Amygdala (tissue), 56 donors: ENCODE data around the gene L3MBTL4.
"Not testable (repeated sequence)": the region's sequence is repeated elsewhere in the genome, so short reads cannot be mapped to it uniquely, and the experiment has no call there.

Experiments used
- DNase-seq, 56 donors: peaks; one replicate each; lab custom pipeline; 2025; lab: John Stamatoyannopoulos, UW

Gene L3MBTL4

DNA sequence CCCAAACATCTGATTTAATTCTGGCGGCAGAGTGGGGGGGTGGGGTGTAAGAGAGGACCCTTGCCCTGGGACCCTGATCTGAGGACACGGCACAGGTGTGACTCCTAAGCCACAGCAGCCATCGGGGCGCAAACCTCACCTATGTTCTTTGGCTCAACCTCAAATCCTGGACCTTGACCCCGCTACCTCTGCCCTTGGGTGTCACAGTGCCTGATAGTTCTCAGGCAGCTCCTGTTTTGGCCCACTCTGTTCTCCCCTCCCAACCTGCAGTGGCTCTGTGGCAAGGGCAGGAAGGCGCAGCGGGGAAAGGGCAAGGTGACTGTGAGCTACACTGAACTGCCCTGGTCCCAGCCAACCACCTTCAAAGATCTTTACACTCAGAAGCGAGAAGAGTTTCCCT lies 152.8 kb downstream of the L3MBTL4 start:
- DNase-seq, result no peak

DNA sequence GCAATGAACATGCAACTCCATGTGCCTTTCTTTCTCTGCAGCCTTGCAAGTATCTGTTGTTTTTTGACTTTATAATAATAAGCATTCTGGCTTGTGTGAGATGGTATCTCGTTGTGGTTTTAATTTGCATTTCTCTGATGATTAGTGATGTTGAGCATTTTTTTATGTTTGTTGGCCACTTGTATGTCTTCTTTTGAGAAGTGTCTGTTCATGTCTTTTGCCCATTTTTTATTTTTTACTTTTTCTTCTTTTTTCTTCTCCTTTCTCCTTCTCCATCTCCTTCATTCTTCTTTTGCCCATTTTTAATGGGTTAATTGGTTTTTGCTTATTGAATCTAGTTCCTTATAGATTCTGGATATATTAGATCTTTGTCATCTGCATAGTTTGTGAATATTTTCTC lies 155.4 kb downstream of the L3MBTL4 start:
- DNase-seq, result not testable (repeated sequence)

DNA sequence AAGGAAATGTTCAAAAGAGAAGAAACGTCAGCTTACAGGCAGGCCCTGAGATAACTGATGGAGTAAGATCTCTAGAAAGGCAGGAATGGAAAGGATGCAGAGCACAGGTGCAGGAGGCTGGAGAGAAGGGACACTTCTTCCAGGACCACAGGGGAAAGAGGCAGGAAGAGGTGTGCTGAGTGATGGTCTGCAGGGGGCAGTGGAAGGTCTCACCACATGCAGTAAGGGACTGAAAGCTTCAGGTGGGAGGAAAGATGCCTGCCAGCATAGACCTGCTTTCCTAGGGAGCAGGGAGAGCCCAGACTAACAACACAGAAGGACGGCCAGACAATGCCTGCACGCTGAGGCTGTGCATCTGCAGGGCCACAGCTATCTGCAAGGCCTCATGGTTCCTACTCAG lies 156.8 kb downstream of the L3MBTL4 start:
- DNase-seq, result no peak

DNA sequence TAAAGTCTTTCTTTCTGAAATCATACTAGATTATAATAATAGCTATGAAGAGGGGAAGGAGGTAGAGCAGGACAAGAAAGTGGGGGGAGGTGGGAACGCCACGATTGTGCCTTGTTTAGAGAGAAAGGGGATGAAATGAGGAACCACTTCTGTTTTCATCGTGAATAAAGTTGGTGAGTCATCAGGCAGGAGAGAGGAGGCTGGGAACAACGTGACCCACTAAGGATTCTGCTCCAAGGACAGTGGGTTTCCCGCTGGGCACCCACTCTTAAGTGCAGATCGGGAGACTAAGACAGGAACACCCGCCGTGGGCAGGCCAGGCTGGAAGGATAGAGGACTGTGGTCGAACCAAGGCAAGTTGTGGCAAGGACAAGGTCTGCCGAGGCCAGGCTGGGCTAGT lies 158.2 kb downstream of the L3MBTL4 start:
- peak in 3 of 56 donors; percentile 15 to 19 (median 16) for DNase-seq

- DNase-seq, result no peak
Observed at GRCh38 chr18:6255886-6256285, 158.8 kb downstream of the L3MBTL4 start.

GRCh38 chr18:6255116-6255705 lies 159.5 kb downstream of the L3MBTL4 start:
- no peak for DNase-seq

GRCh38 chr18:6254456-6254855 lies 160.3 kb downstream of the L3MBTL4 start:
- DNase-seq, result no peak

DNA sequence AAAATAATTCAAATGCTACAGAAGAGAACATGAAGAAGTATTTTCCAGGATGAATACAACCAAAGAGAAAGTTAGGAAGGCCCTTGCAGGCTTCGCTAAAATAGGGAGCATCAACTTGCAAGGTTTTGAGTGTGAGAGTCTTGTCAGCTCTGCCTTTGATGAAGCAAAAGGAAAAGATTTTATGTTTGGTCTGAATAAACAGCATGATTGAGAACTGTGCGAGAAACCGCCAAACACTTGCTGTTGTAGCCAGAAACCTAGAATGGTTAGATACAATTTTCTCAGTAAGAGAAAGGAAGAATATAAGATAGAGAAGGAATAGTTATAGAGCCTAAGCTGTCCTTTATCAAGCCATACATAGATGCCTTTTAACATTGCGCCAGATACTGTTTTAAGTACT lies 163.6 kb downstream of the L3MBTL4 start:
- no peak for DNase-seq

- peak in 2 of 56 donors; percentile 18 to 22 for DNase-seq
Observed at GRCh38 chr18:6249788-6250187, 164.9 kb downstream of the L3MBTL4 start.

- DNase-seq, result no peak
Observed at GRCh38 chr18:6249170-6249569, 165.5 kb downstream of the L3MBTL4 start.

DNA sequence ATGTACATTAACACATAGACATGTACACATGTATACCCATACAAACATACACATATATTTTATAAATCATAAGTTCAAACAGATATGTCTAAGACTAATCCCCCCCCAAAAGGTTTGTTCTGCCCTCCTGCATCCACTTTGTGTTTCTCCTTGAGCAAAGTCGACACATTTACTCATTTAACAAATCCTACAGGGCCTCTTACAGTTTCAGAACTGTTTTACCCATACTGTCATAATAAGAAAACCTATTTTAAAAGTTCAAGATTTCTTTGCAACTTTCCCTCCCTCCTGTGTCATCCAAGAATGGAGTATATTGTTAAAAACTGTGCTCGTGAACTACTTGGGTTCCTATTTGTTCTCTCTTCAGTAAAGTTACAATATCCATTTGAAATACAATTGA lies 166.7 kb downstream of the L3MBTL4 start:
- no peak for DNase-seq

DNA sequence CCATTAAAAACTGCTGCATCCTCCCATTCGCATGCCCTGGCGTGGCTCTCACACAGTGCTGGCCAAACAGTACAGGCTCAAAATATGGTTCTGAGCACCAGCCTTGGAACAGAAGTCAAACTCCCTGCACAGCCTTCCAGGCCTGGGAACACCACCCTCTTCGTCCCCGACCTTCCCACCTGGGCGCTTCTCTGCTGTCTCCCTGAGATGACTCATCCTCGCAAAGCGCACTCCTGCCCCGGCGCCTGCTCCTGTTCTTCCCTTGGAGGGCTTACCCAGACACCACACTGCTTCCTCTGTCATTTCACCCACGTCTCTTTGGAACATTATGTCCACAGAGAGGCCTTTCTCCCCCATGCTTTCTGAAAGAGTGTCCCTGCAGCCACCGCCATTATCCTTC lies 172.7 kb downstream of the L3MBTL4 start:
- DNase-seq, result no peak

DNA sequence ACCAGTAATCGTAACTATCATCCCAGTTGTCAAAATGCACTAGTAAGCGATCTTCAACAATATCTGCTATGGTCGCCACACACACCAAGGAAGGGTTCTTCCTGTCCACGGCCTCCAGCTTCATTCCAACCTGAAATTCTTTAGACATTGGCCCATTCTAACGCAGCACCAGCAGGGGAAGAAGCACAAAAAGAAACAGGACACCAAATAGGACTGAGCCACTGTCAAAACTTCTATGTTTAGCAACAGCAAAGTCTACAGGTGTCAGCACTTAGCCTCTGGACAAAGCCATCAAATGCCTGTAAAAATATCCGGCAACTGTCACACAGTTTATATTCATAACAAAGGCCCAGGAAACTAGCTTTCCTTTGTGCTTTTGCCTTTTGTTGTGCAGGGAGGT lies 175.0 kb downstream of the L3MBTL4 start:
- no peak for DNase-seq

GRCh38 chr18:6236258-6236657 lies 178.5 kb downstream of the L3MBTL4 start:
- DNase-seq, result no peak

DNA sequence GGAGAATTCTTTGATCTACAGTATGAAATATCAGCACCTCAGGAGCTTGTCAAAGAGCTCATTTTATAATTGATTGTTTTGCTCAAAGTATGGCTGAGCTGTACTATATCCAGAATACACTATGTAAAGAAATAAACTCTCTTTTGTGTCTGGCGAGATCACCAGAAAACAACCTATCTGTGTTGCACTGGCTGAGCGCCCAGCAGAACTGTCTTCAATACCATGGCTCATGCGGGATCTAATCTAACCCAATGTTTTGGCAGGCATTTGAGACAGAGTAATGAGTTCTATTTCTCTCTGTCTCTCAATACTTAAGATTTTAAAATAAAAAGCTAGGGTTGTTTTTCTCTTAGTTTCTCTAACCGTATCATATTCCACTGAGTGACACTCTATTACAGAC lies 192.4 kb downstream of the L3MBTL4 start:
- peak in 4 of 56 donors; percentile 2 to 17 (median 8) for DNase-seq

- no peak for DNase-seq
Observed at GRCh38 chr18:6221602-6222014, 193.1 kb downstream of the L3MBTL4 start.

DNA sequence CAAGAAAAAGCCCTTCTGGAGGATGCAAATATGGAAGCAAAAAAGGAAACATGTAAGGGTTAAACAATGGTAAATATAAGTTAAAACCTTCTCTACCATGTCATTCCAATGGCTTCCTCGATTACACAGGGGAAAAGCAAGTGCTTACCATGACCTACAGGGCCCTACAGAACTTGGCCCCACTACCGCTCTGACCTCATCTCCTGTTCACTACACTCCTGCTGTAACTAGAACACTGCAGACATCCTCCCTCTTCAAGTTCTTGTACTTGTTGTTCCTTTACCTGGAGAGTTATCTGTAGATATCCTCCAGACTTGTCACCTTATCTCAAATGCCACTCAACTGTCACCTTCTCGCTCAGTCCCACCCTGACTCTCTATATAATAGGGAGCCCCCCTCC lies 194.6 kb downstream of the L3MBTL4 start:
- DNase-seq, result no peak

- peak in 2 of 56 donors; percentile 7 to 8 for DNase-seq
Observed at GRCh38 chr18:6219116-6219717, 195.5 kb downstream of the L3MBTL4 start.

DNA sequence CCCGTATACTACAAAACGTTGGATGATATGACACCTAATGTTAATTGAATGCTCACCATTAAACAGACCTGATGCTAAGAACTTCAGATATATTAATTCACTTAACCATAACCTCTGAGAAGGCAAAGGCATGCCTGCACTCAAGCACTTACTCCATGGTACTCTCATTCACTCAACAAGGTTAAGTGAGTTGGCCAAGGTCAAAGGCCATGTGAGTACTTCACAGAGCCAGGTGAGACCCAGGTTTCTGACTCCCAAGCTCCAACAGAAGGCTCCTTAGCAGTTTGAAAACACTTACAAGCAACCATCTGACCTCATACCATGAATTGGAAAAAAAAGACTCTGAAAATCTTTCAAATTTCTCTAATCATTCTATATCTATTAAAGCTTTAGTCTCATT lies 198.8 kb downstream of the L3MBTL4 start:
- DNase-seq, result no peak

DNA sequence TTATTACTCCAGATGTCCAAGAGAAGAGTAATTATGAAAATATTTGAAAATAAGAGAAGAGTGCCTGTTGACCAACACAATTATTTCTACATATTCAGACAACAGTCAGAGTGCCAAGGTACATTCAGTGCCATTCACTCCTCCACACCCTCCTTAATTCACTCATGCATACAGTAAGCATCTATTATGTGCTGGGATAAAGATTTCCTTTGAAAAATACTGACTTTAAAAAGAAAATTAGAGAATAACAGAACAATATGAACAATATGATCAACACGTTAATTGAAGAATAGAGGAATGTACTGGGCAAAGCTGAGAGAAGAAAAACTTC lies 203.6 kb downstream of the L3MBTL4 start:
- no peak for DNase-seq

- DNase-seq, result no peak
Observed at GRCh38 chr18:6210349-6211173, 204.2 kb downstream of the L3MBTL4 start.

DNA sequence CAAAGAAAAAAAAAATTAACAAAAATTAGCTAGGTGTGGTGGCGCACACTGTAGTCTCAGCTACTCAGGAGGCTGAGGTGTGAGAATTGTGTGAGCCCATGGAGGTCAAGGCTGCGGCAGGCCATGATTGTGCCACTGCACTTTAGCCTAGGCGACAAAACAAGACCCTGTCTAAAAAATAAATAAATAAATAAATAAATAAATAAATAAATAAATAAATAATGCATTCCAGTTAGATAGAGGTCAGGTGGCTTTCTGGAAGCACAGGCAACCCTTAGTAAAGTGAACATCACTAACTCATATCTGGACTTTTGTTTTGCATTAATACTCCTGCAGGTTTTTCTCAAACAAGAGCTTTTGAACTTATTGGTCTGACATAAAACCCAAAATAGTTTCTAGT lies 206.8 kb downstream of the L3MBTL4 start:
- DNase-seq, result no peak
